DMS114 treated with DMSO at 0.1 percent for 48 hours (cell line): ENCODE data around the gene C7orf33.

Source experiments
- DNase-seq: peaks from one replicate; lab custom pipeline; 2025; ENCODE audit not compliant: unreplicated experiment; lab: John Stamatoyannopoulos, UW

Gene C7orf33

GRCh38 chr7:148624735-148625134 lies 34.2 kb downstream of the C7orf33 start:
- DNase-seq = no peak

- DNase-seq = no peak
Observed at GRCh38 chr7:148625342-148625741, 34.8 kb downstream of the C7orf33 start.

- no peak for DNase-seq
Observed at GRCh38 chr7:148626828-148627227, 36.3 kb downstream of the C7orf33 start.

- DNase-seq = no peak
Observed at GRCh38 chr7:148628011-148628410, 37.4 kb downstream of the C7orf33 start.

DNA sequence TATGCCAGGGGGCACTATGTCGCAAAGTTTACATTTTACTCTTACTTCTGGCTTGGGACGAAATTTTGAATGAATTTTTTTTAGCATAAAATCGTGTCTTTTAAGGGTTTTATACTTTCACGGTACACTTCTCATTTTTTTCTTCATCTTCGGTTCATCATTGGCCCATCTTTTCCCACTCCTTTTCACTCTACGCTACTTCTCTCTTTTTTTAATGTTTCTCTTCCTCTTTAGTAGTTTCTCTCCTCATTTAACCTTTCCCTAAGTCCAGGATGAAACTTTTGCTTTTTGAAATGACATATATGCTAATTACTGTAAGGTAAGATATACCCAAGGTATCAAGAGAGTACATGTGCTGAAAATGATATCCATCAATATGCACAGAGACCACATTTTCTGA lies 39.5 kb downstream of the C7orf33 start:
- DNase-seq = no peak

DNA sequence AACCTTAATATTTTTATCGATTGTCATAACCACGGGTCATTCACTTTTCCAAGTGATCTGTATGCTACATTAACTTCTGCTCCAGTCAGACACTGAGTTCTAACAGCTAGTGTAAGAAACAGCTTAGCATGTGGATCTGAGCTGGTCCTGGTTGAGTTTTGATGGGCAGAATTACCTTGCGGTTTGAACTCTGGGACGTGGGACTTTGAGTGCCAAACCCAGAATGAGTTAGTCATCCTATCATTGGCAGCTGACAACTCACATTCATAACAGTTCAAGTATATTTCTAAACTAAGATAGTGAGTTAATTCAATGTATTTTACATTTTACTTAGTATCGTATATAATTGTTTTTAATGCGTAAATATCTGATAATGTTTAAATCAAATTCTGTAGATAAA lies 43.2 kb downstream of the C7orf33 start:
- no peak for DNase-seq

DNA sequence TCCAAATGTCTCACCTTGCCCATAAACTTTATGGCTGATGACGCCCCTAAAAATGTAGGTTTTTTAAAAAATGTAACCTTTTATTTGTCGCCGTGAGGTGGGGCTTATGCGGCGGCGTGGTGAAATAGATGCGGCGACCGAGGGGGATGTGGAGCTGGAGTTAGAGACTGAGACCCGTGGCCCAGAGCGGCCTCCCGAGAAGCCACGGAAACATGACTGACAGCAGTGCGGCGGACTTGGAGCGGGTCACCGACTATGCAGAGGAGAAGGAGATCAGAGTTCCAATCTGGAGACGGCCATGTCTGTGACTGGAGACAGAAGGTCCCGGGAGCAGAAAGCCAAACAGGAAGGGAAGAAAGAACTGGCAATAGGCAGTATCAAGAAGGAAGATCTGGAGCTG lies 46.5 kb downstream of the C7orf33 start:
- DNase-seq = no peak

DNA sequence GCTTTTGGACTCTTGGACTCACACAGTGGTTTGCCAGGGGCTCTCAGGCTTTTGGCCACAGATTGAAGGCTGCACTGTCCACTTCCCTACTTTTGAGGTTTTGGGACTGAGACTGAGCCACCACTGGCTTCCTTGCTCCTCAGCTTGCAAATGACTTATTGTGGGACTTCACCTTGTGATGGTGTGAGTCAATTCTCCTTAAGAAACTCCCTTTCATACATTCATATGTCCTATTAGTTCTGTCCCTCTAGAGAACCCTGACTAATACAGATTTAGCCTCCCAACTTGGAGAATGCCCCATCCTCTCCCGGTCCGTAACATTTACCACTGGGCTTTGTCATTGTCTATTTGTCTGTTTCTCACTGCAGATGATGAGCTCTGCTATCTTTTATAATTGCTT lies 55.3 kb downstream of the C7orf33 start:
- no peak for DNase-seq

DNA sequence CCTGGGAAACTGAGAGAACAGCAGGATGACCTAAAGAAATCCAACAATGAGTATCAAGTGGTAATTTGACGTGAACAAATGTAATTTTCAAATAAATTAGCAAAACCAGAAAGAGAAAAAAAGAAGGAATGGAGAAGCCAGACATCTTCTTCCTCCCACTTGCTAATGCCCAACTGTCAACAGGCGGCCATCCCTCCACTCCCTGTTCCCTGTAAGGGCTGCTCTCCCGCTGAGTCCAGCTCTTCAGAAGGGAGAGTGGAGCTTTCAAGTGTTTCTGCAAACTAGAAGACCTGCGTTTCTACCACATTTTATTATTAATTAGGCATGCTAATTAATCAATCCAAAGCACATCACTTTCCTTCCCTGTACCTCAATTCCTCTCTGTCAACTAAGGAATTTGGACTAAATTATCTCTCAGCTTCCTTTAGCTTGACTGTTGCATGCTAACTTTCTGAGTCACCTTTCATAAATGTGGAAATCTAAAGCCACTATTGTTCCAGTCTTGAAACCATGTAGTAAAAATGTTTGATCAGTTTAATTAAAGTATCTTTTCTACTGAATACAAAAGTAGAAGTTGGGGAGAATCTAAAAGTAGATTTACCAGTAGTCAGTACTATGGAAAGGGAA lies 59.8 kb downstream of the C7orf33 start:
- no peak for DNase-seq

GRCh38 chr7:148652773-148653172 lies 62.2 kb downstream of the C7orf33 start:
- DNase-seq = no peak

GRCh38 chr7:148657929-148658328 lies 67.4 kb downstream of the C7orf33 start:
- no peak for DNase-seq

GRCh38 chr7:148661471-148661870 lies 70.9 kb downstream of the C7orf33 start:
- DNase-seq = no peak

- no peak for DNase-seq
Observed at GRCh38 chr7:148662646-148663045, 72.1 kb downstream of the C7orf33 start.

DNA sequence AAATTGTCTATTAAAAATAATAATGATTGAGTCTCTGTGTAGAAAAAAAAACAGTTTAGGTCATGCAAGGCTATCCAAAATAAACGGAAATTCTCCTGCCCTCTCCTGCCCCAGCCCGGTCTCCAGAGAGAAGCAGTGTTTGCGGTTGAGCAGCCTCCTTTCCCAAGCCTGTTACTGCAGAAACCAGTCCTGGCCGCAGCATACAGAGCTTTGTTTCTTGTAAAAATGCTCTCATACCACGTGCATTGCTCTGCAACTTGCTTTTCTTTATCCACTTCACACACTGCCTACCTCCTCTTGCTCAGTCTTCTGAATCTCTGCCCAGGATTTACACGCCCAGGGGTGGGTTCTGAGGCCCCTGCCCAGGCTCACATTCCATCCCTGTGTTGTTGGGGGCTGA lies 73.8 kb downstream of the C7orf33 start:
- DNase-seq = no peak

DNA sequence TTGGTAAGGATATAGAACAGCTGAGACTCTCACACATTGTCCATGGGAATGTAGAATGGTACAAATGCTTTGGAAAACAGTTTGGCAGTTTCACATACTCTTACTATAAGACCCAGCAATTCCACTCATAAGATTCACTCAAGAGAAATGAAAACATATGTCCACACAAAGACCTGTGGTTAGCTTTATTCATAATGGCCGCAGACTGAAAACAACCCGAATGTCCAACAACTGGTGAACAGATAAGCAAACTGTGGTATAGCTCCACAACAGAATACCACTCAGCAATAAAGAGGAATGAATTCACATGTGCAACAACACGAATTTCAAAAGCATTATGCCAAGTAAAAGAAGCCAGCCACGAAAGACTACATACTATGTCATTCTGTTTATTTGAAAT lies 74.7 kb downstream of the C7orf33 start:
- DNase-seq = no peak
